ENCODE measurements around the gene MFN2.
"Not testable (repeated sequence)": the region's sequence is repeated elsewhere in the genome, so short reads cannot be mapped to it uniquely, and the experiment has no call there.

GRCh38 chr1:11935733-11936132 is 44.5 kb upstream of the MFN2 start:
- not testable (repeated sequence) for TF ChIP-seq CTCF (conservative IDR thresholded peaks at IDR 0.05); EZH2 (IDR thresholded peaks at IDR 0.05; ENCODE audit: low read depth)
